ENCODE data around the gene UBTD2.

The UBTD2 gene

DNA sequence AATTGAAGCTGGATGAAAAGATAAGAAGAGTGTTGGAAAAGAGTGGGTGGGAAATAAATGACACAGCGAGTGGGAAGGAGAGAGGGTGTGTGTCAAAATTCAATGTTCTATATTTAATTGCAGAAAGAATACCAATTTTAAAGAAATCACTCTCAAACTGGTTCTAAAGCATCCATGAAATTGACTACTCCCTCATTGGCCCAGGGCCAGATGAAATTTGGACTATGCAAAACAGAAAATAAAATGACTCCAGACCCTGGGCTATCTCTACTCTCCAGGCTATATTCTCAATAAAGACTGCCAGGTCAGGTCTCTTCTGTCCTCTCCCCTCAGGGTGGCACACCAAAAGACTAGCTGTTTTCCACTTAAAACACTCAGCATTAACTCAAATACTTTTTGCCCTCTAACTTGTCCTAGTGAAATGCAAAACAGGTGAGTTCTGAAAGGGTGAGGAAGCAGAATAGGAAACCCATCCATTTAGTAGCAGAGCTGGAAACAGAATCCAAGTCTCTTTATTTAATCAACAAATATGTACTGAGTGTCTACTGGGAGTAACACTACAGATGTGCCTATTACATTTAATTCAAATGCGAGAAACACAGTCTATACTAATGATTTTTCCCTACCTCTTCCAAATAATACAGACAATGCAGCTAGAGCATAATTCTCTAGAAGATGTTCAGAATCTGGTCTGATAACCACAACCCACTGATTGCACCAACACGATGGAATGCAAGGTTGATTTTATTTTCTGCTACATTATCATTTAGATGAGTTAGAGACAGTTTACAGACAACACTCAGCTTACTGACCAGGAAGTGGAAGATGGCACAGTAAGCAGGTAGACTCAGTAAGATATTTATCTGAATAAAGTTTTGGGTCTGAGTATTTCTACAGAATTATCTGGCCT, 47.5 kb downstream of the UBTD2 start:
- peak; percentile 37 for DNase-seq (ENCODE audit: low read depth)

DNA sequence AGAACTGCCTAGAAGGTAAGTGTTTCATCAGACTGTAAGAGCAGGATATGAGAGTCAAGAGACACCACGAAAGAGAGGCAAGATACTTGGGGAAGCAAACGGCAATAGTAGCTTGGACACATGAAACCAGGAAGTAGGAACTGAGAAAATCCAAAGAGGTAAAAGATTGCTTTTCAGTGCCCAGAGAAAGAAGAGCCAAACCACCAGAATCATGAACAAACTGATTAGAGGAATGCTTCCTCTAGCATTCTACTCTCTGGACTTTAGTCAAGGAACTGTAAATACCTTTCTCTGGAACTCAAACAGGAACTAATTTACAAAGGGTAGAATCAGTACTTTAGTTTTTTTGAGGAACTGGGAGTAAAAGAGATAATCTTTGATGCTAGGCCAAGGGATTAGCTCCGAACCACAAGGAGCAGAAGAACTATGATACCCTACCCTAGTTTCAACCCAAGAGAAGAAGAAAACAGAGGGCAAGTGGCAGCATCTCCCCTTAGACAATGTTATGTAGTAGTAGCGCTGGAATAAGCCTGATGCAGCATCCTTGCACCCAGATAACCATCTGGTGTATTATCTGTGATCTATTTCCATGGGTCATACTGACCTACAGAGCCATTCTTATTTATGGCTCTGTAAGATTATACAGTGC, 48.3 kb downstream of the UBTD2 start:
- peak; percentile 16 for DNase-seq (ENCODE audit: low read depth)
- H3K4me3 ChIP-seq (ENCODE audit: low read depth, low read length), result no peak overlapping the region
- TF ChIP-seq, protein P1, sequence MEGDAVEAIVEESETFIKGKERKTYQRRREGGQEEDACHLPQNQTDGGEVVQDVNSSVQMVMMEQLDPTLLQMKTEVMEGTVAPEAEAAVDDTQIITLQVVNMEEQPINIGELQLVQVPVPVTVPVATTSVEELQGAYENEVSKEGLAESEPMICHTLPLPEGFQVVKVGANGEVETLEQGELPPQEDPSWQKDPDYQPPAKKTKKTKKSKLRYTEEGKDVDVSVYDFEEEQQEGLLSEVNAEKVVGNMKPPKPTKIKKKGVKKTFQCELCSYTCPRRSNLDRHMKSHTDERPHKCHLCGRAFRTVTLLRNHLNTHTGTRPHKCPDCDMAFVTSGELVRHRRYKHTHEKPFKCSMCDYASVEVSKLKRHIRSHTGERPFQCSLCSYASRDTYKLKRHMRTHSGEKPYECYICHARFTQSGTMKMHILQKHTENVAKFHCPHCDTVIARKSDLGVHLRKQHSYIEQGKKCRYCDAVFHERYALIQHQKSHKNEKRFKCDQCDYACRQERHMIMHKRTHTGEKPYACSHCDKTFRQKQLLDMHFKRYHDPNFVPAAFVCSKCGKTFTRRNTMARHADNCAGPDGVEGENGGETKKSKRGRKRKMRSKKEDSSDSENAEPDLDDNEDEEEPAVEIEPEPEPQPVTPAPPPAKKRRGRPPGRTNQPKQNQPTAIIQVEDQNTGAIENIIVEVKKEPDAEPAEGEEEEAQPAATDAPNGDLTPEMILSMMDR (conservative IDR thresholded peaks at IDR 0.05; ENCODE audit: low read depth, low read length), result no peak

More for the DNA sequence above, 47.5 kb downstream of the UBTD2 start:
- no peak overlapping the region for H3K4me3 ChIP-seq (ENCODE audit: low read depth, low read length)
- TF ChIP-seq, protein P1 (conservative IDR thresholded peaks at IDR 0.05; ENCODE audit: low read depth, low read length), result no peak

DNA sequence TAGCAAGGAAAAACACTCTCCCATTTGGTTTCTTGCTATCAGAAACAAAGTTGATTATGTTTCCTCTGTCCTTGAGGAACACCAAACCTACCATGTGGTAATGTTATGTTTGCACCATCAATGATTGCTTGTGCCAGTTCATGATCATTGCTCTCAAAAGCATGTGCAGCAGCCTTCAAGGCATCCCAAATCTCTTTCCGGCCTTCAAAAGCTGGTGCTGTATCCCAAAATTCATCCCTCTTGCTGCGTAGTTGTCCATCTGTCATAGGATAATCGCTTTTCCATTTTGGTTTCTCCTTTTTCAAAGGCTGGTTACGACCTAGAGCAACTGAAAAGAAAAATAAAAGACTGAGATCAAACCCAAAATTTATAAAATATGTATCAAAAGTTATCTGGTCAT, 49.5 kb downstream of the UBTD2 start:
- TF ChIP-seq, protein P1 (conservative IDR thresholded peaks at IDR 0.05; ENCODE audit: low read depth, low read length), result no peak
- H3K4me3 ChIP-seq (ENCODE audit: low read depth, low read length), result no peak overlapping the region
- DNase-seq (ENCODE audit: low read depth), result no peak

DNA sequence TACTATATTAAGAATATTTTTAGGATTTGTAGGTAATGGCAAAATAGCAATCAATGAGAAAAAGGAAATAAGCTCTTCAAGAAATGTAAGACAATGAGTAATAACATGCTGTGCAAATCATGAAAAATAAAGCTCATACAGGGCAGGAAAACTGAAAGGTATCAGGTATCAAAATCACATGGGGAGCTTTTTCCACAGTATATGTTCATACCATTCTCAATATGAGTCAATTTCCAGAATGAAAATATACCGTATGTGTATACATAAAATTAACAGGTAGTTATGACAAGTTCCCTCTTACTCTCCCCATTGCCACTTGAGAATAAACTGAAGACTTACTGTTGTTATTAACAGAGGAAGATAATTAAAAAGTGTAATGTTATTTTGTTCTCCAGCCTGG, 53.7 kb downstream of the UBTD2 start:
- peak; percentile 10 for DNase-seq (ENCODE audit: low read depth)
- TF ChIP-seq, protein P1 (conservative IDR thresholded peaks at IDR 0.05; ENCODE audit: low read depth, low read length), result no peak
- no peak overlapping the region for H3K4me3 ChIP-seq (ENCODE audit: low read depth, low read length)

DNA sequence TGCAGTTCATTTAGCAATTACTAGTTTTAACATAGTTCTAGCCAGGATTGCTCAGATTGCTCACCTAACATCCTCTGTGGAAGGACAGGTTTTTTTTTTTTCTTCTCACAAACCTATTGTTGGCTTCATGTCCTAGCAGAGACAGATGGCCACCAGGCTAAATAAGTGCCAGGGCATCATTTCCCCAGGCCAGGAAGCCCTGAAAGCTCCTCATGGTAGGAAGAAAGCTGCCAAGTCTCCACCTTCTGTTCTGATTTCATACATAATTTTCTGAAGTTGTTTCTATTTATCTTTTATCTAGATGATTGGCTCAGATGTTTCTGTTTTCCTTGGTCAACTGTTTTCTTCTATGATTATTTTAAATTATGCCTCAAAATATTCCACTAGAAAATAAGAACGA, 58.6 kb downstream of the UBTD2 start:
- H3K4me3 ChIP-seq (ENCODE audit: low read depth, low read length), result no peak overlapping the region
- TF ChIP-seq, protein P1 (conservative IDR thresholded peaks at IDR 0.05; ENCODE audit: low read depth, low read length), result no peak
- no peak for DNase-seq (ENCODE audit: low read depth)

DNA sequence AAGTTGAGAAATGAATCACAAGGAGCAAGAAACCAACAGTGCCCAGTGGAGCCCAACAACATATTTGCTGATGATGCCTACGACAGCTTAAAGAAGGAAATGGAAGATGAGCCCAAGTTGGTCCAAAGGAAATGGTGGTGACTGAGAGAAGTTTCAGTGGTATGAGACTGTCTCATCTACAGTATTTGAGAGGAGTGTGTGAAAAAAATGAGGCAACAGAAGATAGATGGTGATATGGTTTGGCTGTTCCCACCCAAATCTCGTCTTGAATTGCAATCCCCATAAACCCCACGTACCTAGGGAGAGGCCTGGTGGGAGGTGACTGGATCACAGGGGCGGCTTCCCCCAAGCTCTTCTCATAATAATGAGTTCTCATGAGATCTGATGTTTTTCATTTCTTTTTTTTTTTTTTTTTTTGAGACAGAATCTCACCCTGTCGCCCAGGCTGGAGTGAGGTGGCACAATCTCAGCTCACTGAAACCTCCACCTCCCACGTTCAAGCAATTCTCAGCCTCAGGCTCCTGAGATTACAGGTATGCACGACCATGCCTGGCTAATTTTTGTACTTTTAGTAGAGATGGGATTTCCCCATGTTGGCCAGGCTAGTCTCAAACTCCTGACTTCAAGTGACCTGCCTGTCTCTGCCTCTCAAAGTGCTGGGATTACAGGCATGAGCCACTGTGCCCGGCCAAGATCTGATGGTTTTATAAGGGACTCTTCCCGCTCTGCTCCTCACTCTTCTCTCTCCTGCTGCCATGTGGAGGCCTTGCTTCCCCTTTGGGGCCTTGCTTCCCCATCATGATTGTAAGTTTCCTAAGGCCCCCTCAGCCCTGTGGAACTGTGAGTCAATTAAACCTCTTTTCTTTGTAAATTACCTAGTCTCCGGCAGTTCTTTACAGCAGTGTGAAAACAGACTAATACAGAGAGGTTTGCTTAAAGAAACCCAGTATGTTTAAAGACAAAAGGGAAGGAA, 59.4 kb downstream of the UBTD2 start:
- DNase-seq (ENCODE audit: low read depth), result no peak
- TF ChIP-seq, protein P1 (conservative IDR thresholded peaks at IDR 0.05; ENCODE audit: low read depth, low read length), result no peak
- no peak overlapping the region for H3K4me3 ChIP-seq (ENCODE audit: low read depth, low read length)
